NCI-H2171 (cell line): Measurements from ENCODE around the gene CFAP91.

Experiments
- DNase-seq: peaks from one replicate; lab custom pipeline; 2025; lab: John Stamatoyannopoulos, UW

The CFAP91 gene

DNA sequence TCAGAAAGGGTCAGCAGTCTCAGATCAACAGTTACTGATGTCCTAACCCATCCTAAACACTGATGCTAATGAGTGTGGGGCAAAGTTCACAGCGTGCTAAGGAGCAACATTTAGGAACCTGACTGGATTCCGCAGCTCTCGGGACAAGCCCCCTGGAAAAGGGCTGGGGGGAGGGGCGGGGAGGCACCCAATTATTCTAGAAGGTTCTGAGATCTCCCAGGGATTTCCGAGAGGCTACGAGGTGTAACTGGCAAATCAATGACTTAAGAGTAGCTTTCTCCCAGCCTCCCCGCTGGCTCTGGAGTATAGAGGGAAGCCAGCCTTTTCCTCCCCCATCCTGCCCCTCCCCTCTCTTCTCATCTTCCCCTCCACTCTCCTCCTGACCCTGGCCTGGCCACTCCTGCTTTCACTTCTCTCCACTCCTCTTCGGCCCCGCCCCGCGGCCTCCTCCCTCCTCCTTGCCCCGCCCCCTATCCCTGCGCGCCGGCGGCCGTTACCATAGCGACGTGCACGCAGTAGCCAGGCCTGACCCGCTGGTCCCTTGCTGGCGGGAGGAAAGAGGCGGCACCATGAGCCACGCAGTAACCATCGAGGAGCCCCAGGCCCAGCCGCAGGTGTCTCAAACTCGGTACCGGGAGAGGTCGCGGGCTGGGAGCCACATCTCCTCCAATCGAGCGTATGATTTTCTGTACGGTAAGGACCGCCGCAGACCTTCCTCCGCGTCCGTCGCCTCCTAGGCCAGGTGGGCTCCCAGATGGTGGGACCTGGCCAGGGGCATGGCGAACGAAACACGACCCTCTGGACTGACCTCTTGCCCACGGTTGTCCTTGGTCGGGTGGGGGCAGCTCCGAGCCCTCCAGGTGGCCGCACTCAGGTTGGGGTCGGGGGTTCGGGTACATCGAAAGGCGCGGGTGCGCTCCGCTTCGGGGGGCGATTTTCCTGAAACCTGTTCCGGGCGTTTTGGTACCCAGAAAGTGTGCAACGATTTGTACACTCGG is at the start of gene CFAP91:
TSS of gene CFAP91 (plus strand) at position 493 of the 998 bp plus-strand sequence. CDS start at position 570, 77 bp downstream.
- DNase-seq = peak; percentile 90

DNA sequence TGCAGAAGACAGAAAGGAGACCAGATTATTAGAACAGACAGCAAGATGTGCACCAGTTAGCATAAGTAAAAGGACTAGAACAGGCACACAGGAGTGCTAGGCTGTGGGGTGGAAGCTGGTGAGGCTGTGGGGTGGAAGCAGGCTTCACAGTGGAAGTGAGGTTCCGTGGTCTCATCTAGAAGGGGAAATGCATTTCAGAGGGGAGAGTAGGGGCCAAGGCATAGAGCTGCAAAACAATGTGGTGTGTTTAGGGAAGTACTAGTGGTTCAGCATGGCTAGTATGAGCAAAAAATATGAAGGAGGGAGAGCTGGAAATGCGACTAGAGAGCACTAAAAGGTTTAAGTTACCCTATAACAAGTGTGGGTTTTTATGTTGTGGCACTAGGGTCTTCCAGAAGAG is 48.9 kb upstream of the CFAP91 start:
- DNase-seq = no peak

DNA sequence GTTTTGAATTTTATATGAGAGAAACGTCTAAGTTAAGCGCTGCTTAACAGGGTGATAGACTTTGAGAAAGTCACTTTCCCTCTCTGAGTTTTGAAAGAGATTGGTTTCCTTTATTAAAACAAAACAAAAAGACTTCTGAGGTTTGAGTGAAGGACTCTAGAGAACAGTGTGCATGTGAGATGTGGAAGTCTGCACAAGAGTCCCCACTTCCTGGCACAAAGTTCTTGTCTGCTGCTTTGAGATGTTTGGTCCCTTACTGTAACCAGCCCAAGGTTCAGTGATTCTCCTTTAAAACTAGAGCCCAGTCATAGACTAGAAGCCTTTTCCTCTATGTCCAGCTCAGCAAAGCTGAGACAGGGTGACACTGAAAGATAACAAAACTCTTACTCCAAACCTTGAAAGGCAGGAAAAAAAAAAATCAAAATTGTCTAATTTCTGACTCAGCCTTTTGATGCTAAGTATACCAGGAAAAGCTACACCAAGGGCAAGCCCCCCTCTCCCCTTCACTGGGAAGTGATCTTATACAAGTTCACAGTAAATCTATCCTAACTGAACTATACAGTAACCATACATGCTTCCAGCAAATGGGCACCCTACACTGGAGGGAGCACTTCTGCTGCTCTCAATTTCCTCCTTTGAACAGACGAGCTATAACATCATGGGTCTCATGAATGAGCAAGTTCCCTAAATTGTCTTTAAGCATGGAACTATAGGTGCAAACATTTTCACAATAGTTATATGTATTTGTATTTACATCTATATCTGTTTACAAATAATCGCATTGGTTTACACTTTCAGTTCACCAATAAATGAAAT is 44.7 kb upstream of the CFAP91 start:
- no peak for DNase-seq

- no peak for DNase-seq
These were observed 43.8 kb upstream of the CFAP91 start for GRCh38 chr3:119658994-119659393.

GRCh38 chr3:119659606-119660291 is 43.1 kb upstream of the CFAP91 start:
- no peak for DNase-seq

DNA sequence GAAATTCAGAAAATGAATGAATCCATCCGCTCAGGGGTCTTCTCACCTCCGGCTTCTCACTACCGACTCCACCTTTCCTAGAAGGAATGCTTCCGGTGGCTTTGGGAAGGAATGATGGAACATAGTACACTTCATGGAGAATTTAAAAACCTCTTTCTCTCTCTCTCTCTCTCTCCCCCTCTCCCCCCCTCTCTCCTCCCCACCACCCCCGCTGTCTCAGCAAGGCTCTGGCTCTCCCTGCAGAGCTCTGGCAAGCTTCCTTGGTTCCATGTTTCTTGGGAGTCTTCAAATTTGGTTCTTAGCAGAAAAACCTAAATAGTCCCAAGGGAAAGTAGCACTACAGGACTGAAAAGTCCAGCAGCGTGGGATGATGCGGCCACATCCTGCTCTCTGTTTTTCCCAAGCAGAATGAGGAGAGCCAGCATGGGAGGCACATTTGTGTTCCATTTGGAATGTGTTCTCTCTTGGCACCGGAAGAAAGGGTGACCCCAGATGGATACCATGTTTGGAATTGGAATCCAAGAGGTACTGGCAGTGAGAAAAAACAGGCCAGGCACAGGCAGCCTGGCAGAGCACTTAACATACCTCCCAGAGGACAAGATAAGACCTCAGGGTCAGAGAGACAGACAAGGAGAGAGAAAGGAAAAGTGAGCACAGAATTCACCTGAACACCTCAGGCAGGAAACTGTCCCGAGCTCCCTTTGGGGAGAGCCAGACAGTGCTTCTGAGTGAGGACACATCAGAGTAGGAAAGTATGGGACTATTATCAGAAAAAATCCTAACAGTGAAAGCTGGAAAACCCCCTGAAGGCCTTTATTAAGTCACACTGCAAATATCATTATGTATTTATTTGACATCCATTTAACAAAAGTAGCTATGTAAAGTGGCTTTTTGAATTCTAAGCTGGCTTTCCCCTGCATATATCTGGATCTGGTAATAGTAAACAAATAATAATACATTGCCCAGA is 42.1 kb upstream of the CFAP91 start, which contains the start of gene POPDC2:
TSS of gene POPDC2 (minus strand) at position 116 of the 967 bp plus-strand sequence. CDS start 166 bp downstream, outside the sequence.
- no peak for DNase-seq

GRCh38 chr3:119662604-119663373 is 40.0 kb upstream of the CFAP91 start:
- DNase-seq = no peak

DNA sequence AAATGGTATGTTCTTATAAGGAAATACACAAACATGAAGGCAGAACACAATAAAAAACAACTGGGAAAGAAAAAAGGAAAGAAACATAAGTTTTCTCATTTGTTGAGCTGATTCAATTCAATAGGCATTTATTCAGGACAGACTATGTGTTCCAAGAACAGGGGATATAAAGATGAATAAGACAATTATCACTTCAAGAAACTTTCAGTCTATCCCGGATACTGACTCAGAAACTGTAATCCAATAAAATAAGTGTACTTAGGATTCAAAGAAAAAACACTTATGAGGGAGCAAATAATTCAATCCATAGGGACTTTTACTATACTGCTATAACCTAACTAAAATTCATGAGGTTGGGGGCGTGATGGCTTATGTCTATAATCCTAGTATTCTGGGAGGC is 38.9 kb upstream of the CFAP91 start:
- DNase-seq = no peak

DNA sequence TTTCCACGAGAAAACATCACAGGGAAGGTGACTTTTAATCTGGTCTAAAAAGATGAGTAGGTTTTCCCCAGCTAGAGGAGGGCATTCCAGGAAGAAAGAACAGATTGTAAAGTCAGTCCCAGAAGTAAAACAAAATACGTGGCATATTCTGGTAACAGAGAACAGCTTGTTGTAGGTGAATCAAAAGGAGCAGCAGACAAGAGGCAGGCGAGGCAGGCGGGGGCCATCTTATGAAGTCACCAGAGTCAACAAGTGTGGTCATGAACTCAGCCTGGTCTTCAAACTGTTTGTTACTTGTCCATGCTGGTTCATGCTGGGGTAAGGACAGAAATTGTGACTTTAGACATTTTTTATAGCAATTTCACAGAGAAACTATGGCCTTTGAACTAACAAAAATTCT is 38.5 kb upstream of the CFAP91 start:
- no peak for DNase-seq

DNA sequence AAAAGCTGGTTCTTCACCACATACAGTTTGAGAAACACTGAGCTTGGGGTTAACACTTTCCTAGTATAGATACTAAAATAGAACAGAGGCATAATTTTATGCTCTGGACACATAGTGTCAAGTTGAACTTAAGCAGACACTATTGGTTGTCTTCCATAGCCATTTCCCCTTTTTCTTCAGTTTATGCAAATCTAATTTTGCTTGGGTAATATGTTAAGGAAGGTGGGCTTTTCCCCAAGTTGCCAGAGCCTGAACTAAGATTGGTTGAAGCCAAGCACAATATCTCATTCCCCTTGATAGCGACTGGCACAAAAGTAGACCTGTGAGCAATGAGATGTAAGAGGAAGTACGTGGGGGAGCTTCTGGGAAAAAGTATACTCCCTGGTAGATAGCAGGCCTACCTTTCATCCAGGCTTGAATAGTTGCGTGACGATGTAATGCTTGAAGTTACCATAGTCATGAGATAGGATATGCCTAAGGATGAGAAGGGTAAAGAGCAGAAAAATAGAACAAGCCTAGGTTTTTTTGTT is 37.9 kb upstream of the CFAP91 start:
- no peak for DNase-seq

DNA sequence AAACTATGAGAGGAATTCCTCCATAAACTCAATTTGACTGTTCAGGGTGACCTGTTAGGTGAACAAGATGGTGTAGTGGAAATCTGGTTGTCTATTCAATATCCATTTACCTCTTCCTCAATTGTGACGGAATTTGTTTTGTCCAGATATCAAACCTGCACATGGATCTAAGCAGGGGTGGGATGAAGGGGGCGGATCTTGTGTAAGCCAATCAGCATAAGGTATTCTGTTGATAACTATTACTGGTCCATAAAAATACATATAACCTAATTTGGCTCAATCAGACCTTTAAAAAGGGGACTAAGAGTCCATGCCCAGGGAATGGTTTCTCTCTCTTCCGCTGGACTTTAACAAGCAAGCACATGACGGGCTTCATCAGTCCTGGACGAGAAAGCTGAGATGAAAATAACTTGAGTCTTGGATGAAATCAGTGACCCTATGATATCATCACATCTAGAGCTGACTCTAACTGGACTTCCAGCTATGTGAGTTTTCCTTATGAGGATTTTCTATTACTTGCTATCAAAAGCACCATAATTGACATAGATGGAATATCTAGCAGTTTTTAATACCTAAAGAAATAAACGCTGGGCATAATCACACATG is 36.8 kb upstream of the CFAP91 start:
- DNase-seq = no peak

- DNase-seq = no peak
These were observed 32.8 kb upstream of the CFAP91 start for GRCh38 chr3:119669906-119670570.

DNA sequence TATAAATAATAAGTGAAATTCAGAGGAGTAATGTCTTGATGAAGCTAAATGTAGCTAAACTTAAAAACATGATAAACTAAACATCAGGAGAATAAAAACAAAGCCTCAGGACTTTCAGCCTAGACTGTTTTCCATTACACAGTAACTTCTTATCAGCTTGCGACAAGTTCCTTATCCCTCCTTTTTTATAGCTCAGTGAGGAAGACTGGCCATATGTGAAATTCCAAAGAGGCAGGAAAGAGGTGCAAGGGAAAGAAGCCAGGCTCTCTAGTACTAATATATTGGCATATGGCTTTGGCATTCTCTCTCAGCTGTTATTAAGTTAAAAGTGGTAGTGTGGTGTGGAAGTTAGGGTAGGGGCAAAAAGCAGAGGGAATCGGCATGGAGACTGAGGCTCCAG is 30.0 kb upstream of the CFAP91 start:
- no peak for DNase-seq

DNA sequence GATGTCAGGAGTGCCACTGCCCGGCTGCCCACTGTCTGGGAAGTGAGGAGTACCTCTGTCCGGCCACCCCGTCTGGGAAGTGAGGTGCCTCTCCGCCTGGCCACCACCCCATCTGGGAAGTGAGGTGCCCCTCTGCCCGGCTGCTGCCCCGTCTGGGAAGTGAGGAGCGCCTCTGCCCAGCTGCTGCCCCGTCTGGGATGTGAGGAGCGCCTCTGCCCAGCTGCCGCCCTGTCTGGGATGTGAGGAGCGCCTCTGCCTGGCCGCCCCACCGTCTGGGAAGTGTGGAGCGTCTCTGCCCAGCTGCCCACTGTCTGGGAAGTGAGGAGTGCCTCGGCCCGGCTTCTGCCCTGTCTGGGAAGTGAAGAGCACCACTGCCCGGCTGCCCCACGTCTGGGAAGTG is 28.9 kb upstream of the CFAP91 start:
- no peak for DNase-seq

DNA sequence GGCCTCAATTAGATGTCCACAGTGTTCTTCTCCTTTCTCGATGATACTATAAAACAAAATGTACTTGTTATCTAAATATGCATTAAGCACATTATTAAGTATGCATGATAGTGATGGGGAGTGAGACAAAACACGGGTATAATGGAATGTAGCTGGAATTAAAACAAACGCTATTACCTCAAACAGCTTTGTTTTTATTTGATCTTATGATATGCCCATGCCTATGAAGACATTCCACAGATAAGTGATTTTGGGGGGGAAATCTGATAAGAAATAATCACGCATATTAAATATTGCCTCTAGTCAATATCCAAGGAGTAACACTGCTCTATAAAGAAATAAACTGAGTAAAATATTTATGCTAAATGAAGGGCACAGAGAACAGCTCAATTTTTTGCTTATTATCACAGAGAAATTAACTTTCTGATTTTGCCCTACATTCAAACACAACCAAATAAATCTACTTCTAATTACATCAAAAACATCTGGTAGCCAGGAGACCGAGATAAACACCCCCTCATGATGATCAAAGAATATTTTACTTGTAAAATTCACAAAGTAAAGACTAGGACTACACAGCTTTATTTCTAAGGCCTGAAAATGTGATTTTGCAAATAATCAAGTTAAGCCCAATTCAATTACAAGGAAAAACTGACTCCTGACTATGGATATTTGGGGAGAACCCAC is 27.5 kb upstream of the CFAP91 start:
- no peak for DNase-seq

DNA sequence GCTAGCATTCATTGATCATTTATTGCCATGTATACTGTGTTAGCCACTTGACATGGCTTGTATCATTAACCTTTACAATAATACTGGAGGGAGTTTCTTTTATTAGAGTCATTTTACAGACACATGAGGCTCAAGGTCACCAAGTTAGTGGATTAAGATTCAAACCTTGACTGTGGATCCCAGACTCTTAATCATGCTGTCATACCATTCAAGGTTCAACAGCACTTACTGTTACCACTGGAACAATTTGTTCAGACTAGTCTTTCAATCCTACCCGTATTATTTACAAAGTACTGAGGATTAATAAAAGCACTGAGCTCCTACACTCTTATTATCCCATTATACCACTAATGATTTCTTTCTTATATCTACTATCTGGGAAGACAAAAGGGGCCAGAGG is 26.8 kb upstream of the CFAP91 start:
- DNase-seq = no peak

GRCh38 chr3:119676771-119677640 is 25.8 kb upstream of the CFAP91 start, which contains the start of gene COX17:
Gene COX17 (minus strand): TSS chr3:119677406. CDS start chr3:119677310, 96 bp downstream.
- DNase-seq = peak; percentile 96
